Thoracic aorta (tissue), 2 donors: Measurements from ENCODE around the gene DPF1. TPM values are rescaled to one million over a fixed set of nuclear protein-coding genes. Genes with fewer than 3 reads are reported as not detected.

Source experiments
- ATAC-seq: fragments of 150-250 bp; one replicate; pipeline ENCODE4 v1.8.0; 2017; ENCODE audit warnings: low read depth; ENCODE audit not compliant: insufficient number of reproducible peaks, low FRiP score
- DNase-seq: peaks from one replicate; pipeline ENCODE4 v3.0.0-alpha.2; 2020; ENCODE audit warnings: low spot score
- H3K27ac ChIP-seq, 2 donors: fragments of 200-600 bp; sonication (generic); 1 replicate in 1 of 2; 2 replicates in 1 of 2; pipeline ENCODE4 v1.5.1; 2016; ENCODE audit warnings: mild to moderate bottlenecking in 2 of 2, moderate library complexity in 2 of 2
- H3K27me3 ChIP-seq: fragments of 200-600 bp; sonication (generic); replicated peaks from 2 replicates; pipeline ENCODE4 v1.6.0; 2016; ENCODE audit warnings: mild to moderate bottlenecking; ENCODE audit not compliant: insufficient read depth
- H3K36me3 ChIP-seq: fragments of 200-600 bp; sonication (generic); one replicate; pipeline ENCODE4 v1.5.1; 2016
- H3K4me1 ChIP-seq, 2 donors: fragments of 200-600 bp; sonication (generic); 1 replicate in 1 of 2; 2 replicates in 1 of 2; pipeline versions ENCODE4 v1.5.1 to v1.6.0; 2016; ENCODE audit warnings: low read depth in 2 of 2, mild to moderate bottlenecking in 1 of 2; ENCODE audit not compliant: control insufficient read depth in 1 of 2
- H3K4me3 ChIP-seq: fragments of 200-600 bp; sonication (generic); 2 replicates; pipeline ENCODE4 v1.5.1; 2016; ENCODE audit warnings: mild to moderate bottlenecking
- H3K9me3 ChIP-seq: fragments of 200-600 bp; sonication (generic); 2 replicates; pipeline ENCODE4 v1.5.1; 2016
- CTCF ChIP-seq: fragments of 200-600 bp; sonication (generic); IDR thresholded peaks from one replicate; pipeline ENCODE4 v1.5.1; 2019; ENCODE audit warnings: antibody characterized with exemption
- total RNA-seq, 2 donors: library from RNA; depleted of rRNA; stranded (reverse); fragments of >200 nt; gene quantifications; one replicate each; pipeline versions ENCODE4 v1.1.0 to v1.2.3, GENCODE V29; 2016

DPF1 gene
- total RNA-seq, 2 donors from 2014 or later, result 0.85 to 1.2 TPM

DNA sequence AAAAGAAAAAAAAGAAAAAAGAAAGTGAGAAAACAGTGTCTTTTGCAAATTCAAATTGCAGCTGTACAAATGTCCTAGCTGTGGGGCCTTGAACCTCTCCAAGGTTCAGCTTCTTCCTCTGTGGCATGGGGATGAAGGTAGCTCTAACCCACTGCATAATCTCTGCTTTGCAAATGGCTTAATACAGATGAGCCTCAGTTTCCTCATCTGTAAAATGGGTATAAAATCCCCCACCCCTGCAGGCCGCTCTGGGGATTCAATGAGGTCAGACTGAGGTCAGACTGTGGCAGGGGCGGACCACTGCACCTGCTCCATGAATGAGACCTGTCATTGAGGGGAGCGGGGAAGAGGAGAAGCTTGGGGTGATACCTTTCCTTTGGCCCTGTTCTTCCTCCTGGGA lies 5.8 kb downstream of the DPF1 start:
- no peak for TF ChIP-seq CTCF
- ATAC-seq, result no peak
- no peaks in the 10 kb centered on the region for H3K9me3 ChIP-seq
- H3K4me1 ChIP-seq, result no peaks in the 10 kb centered on the region
- DNase-seq, result no peak
- peaks cover 5% of the 10 kb centered on the region for H3K27me3 ChIP-seq
- no peak overlapping the region for H3K4me3 ChIP-seq
- H3K27ac ChIP-seq, result no peak overlapping the region
- no peaks in the 10 kb centered on the region for H3K36me3 ChIP-seq

DNA sequence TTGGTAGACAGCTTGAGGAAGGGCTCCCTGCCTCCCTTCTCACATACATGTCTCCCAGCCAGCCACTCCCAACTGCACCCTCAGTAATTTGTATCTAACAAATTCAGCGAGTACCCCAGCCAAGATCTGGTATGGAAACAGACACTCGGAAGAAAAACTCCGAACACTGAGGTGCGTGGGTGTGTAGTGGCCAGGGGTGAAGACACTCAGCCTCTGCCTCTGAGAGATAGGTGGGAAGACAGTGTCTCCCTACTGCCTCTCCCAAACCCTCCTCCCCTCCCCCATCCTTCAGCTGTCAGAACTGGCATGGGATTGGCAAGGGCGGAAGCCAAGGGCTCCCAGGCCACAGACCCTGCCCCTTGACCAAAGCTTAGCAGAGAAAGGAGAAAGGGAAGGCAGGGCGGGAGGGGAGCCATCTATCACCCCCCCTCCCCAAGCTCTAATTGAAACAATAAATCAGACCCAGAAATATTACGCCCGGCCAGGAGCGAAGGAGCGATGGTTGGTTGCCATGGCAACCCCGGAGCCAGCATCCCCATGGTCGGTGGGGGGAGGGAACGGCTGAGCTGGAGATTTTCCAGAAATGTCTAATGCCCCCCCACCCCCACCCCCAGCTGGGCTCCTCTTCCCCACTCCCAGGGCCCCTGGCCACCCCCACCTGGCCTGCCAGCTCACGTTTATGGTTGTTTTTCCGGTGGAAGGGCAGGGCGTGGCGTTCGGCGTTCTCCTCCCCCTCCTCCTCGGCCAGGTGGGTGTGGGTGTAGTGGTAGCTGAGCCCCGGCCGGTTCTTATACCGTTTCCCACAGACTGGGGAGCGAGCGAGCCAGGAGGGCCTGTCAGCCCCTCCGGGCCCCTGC lies 7.0 kb downstream of the DPF1 start:
- no peak overlapping the region for H3K27ac ChIP-seq
- no peak overlapping the region for H3K4me3 ChIP-seq
- DNase-seq (no peak), ATAC-seq (no peak)
- H3K9me3 ChIP-seq, result no peaks in the 10 kb centered on the region
- H3K4me1 ChIP-seq, result no peaks in the 10 kb centered on the region
- H3K27me3 ChIP-seq, result no peaks in the 10 kb centered on the region
- H3K36me3 ChIP-seq, result no peaks in the 10 kb centered on the region
- no peak for TF ChIP-seq CTCF

- no peak for TF ChIP-seq CTCF
- no peak for ATAC-seq
- Histone ChIP-seq H3K27ac (no peak overlapping the region), H3K36me3 (no peaks in the 10 kb centered on the region), H3K4me1 (peaks cover 19 to 24% of the 10 kb centered on the region in 2 donors), H3K9me3 (no peaks in the 10 kb centered on the region), H3K4me3 (no peak overlapping the region), H3K27me3 (peaks cover 5% of the 10 kb centered on the region)
- DNase-seq, result no peak
These were observed 10.0 kb downstream of the DPF1 start for GRCh38 chr19:38213911-38214625.

- no peak overlapping the region for H3K4me3 ChIP-seq
- H3K36me3 ChIP-seq, result no peaks in the 10 kb centered on the region
- no peak for TF ChIP-seq CTCF
- ATAC-seq (no peak), DNase-seq (no peak)
- H3K9me3 ChIP-seq, result no peaks in the 10 kb centered on the region
- no peak overlapping the region for H3K27ac ChIP-seq
- H3K4me1 ChIP-seq, result peaks cover 21 to 27% of the 10 kb centered on the region in 2 donors
- peaks cover 5% of the 10 kb centered on the region for H3K27me3 ChIP-seq
These were observed 10.6 kb downstream of the DPF1 start for GRCh38 chr19:38213469-38213868.

DNA sequence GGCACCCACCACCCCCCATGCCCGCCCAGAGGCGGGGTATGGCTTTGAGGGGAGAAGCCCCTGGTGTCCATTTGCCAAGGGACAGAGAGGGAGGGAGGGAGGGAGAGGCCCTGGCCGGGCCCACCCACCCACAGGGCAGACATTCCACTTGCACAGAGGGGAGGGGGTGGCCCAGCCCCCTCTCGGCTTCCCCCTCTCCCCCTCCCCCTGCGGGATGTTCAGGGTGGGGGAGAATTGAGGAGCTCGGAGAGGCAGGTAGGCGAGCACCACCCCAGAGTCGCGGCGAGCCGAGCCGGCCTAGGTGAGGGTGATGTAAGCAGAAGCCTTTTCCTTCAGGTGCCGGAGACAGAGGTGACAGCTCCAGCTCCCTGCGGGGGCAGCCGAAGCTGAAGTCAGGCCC lies 12.3 kb downstream of the DPF1 start:
- no peak overlapping the region for H3K27ac ChIP-seq
- H3K4me3 ChIP-seq, result no peak overlapping the region
- no peak for ATAC-seq
- no peak for TF ChIP-seq CTCF
- DNase-seq, result no peak
- no peaks in the 10 kb centered on the region for H3K36me3 ChIP-seq
- peaks cover 5% of the 10 kb centered on the region for H3K27me3 ChIP-seq
- no peaks in the 10 kb centered on the region for H3K9me3 ChIP-seq
- H3K4me1 ChIP-seq, result peaks cover 21 to 31% of the 10 kb centered on the region in 2 donors
